Activated CD4-positive, alpha-beta T cell treated with anti-CD3 and anti-CD28 coated beads, Interleukin-2, amount 10 ng/mL, durations not matched to agents 24 days and 14 days (primary cell): Measurements from ENCODE around the gene TMEM44. TPM values are rescaled to one million over a fixed set of nuclear protein-coding genes. Genes with fewer than 3 reads are reported as not detected.

ENCODE experiments used
- DNase-seq: peaks from one replicate; pipeline ENCODE4 v3.0.0; 2022
- H3K27ac Mint-ChIP-seq: one replicate; pipeline ENCODE4 v1.8.0; 2022; ENCODE audit warnings: mild to moderate bottlenecking, mixed read lengths
- H3K27me3 Mint-ChIP-seq: one replicate; pipeline ENCODE4 v1.8.0; 2022; ENCODE audit warnings: mixed read lengths
- H3K36me3 Mint-ChIP-seq: one replicate; pipeline ENCODE4 v1.8.0; 2022; ENCODE audit warnings: low read depth, mild to moderate bottlenecking, mixed read lengths
- H3K4me1 Mint-ChIP-seq: one replicate; pipeline ENCODE4 v1.8.0; 2021; ENCODE audit warnings: mixed read lengths
- H3K4me3 Mint-ChIP-seq: one replicate; pipeline ENCODE4 v1.8.0; 2022; ENCODE audit warnings: mild to moderate bottlenecking, moderate library complexity, mixed read lengths
- H3K9me3 Mint-ChIP-seq: one replicate; pipeline ENCODE4 v1.8.0; 2021; ENCODE audit warnings: mixed read lengths
- intact Hi-C: fragments of 100-400 bp; cut with micrococcal nuclease; formaldehyde crosslinking; loops from one replicate; pipeline ENCODE4 v1.15.1; 2023
- total RNA-seq: library from RNA; stranded (reverse); gene quantifications from 2 replicates; pipeline ENCODE4 v1.2.3, GENCODE V29; 2022

Gene TMEM44
- total RNA-seq, 1 donor from 2014 or later, result 2.4 TPM

DNA sequence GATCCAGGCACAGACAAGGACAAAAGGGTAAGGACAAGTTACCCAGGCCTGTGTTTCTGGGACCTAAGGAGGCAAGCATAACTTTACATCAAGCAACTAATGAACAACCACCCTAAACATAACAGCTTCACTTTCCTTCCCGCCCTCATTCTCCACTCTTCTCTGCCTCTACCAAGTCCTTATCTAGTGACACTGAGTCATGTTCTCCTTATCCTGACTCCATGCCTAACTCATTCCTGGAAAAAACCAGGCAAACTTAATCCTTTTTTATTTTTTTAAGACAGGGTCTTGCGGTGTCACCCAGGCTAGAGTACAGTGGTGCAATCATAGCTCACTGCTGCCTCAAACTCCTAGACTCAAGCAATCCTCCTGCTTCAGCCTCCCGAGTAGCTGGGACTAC, 44.5 kb downstream of the TMEM44 start:
- no peaks in the 10 kb centered on the region for H3K9me3 Mint-ChIP-seq

GRCh38 chr3:194588236-194588635, 45.0 kb downstream of the TMEM44 start:
- DNase-seq, result no peak
- intact Hi-C loops, result no loop called here
- H3K4me1 Mint-ChIP-seq, result peaks cover 29% of the 10 kb centered on the region
- no peaks in the 10 kb centered on the region for H3K9me3 Mint-ChIP-seq
- peaks cover 10% of the 10 kb centered on the region for H3K36me3 Mint-ChIP-seq
- H3K27ac Mint-ChIP-seq, result no peak overlapping the region
- H3K4me3 Mint-ChIP-seq, result no peak overlapping the region
- H3K27me3 Mint-ChIP-seq, result no peaks in the 10 kb centered on the region

More for the DNA sequence above, 44.5 kb downstream of the TMEM44 start:
- Mint-ChIP-seq H3K4me3 (no peak overlapping the region), H3K36me3 (peaks cover 10% of the 10 kb centered on the region), H3K27ac (no peak overlapping the region), H3K4me1 (peaks cover 29% of the 10 kb centered on the region), H3K27me3 (no peaks in the 10 kb centered on the region)
- intact Hi-C loops, result no loop called here
- no peak for DNase-seq

DNA sequence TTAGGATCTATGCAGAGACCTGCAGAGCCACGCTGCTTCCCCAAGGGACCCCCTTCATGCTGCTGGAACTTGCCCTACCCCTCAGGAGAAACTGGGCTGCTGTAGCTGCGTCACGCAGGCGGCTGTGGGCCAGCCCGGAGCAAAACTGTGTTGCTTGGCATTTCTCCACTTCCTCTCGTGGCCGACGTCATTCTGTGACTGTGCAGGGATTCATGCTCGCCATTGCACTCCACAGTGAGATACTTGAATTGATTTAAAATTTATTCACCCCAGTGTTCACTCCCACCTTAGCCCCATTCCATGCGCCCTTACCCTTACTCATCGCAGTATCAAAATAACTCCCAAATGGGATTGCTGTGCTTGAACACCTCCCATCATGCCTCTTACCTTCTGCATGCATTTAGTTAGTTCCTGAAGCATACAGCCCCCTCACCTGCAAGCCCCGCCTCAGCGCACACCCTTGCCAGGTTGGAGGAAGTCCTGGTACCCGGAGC, 45.7 kb downstream of the TMEM44 start:
- peaks cover 10% of the 10 kb centered on the region for H3K36me3 Mint-ChIP-seq
- H3K4me1 Mint-ChIP-seq, result peaks cover 29% of the 10 kb centered on the region
- H3K4me3 Mint-ChIP-seq, result no peak overlapping the region
- no peak overlapping the region for H3K27ac Mint-ChIP-seq
- H3K9me3 Mint-ChIP-seq, result no peaks in the 10 kb centered on the region
- no peak for DNase-seq
- H3K27me3 Mint-ChIP-seq, result no peaks in the 10 kb centered on the region
- intact Hi-C loops, result no loop called here

DNA sequence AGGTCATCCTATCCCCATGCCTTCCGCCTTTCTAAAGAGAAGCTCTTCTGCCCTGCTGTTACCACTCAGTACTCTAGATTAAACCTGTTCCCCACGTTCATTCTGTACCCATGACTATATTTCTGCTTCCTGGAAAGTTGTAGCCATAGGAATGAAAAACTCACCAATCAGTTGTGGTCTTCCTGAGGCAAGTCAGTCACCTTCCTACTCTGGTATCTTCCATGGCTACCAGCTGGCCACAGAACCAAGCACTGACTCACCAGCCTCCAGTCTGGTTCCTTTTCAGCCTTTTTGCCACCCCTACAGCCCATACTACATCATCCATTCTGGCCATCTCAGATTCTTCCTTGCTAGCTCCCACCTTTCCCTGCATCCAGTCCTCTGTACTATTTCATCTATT, 46.4 kb downstream of the TMEM44 start:
- peaks cover 29% of the 10 kb centered on the region for H3K4me1 Mint-ChIP-seq
- peak overlapping the region; percentile 17 for H3K27ac Mint-ChIP-seq
- peaks cover 10% of the 10 kb centered on the region for H3K36me3 Mint-ChIP-seq
- H3K9me3 Mint-ChIP-seq, result no peaks in the 10 kb centered on the region
- intact Hi-C loops, result no loop called here
- DNase-seq, result no peak
- H3K4me3 Mint-ChIP-seq, result no peak overlapping the region
- peaks cover 1% of the 10 kb centered on the region for H3K27me3 Mint-ChIP-seq

DNA sequence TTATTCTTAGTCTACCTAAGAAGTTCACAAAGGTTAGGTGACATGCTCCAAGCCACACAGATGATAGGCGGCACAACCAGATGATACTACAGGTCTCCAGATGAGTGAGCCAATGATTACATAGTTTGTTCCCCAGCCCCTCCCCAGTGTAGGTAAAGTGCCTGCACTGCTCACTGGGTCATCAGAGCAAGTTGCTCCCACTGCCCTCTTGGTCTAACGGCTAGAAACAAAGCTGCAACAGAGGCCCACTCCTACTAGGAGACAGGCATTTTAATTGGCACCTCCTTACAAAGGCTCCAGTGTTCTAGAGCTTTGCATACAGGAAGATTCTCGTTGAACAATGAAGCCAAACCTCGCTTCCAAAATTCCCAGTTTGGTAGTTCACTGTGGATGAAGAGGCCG, 47.3 kb downstream of the TMEM44 start:
- intact Hi-C loops, result loop anchor here (2.0 kb wide), 1 partner anchor 65 kb away; no protein-coding TSS in a partner anchor
- H3K36me3 Mint-ChIP-seq, result peaks cover 10% of the 10 kb centered on the region
- DNase-seq, result no peak
- H3K9me3 Mint-ChIP-seq, result no peaks in the 10 kb centered on the region
- H3K4me3 Mint-ChIP-seq, result peak overlapping the region; percentile 65
- H3K27ac Mint-ChIP-seq, result no peak overlapping the region
- H3K4me1 Mint-ChIP-seq, result peaks cover 29% of the 10 kb centered on the region
- H3K27me3 Mint-ChIP-seq, result peaks cover 1% of the 10 kb centered on the region

DNA sequence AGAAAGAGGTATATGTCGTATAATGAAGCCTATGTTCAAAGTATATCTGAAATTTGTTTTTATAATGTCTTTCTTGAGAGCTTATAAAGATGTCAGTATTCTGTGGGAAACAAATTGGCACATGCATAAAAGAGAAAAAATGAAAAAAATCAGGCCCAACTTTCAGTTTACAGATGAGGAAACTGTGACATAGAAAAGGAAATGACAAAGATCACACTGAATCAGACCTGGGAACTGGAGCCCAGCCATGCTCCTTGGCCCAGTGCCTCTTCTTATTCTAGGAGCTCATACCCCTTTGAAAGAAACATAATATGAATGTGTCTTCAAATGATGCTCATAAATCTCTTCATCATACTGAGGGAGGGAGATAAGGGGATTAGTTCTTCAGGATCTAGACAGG, 48.4 kb downstream of the TMEM44 start:
- Mint-ChIP-seq H3K9me3 (no peaks in the 10 kb centered on the region), H3K27ac (peak overlapping the region; percentile 98), H3K4me1 (peaks cover 29% of the 10 kb centered on the region), H3K36me3 (peaks cover 10% of the 10 kb centered on the region), H3K27me3 (peaks cover 1% of the 10 kb centered on the region), H3K4me3 (peak overlapping the region; percentile 98)
- no peak for DNase-seq
- intact Hi-C loops, result loop anchor here (1.0 to 2.0 kb wide), 2 partner anchors 64 to 98 kb away; partner anchors contain the start of gene ATP13A3

DNA sequence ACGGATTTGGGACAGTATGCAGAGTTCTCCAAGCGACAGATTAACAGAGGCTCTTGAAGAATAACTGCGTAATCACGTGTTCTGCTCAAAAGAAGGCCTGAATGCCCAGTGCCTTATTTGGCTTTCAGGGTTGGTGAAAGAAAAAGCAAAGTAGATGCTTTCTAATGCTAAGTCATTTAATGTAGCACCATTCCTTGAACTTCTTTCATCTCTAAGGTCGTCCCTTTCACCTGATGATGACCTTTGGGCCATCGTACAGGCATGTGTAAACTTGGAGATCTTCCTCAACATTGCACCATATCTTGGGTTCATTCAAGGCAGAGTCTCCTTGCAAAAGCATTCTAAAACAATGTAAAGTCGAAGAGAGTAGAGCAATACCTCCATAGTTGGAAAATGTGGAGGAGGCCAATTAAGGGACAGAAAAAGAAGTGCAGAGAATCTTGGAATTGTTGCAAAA, 48.9 kb downstream of the TMEM44 start:
- peaks cover 1% of the 10 kb centered on the region for H3K27me3 Mint-ChIP-seq
- intact Hi-C loops, result loop anchor here (1.0 to 2.0 kb wide), 2 partner anchors 64 to 97 kb away; partner anchors contain the start of gene ATP13A3
- peaks cover 10% of the 10 kb centered on the region for H3K36me3 Mint-ChIP-seq
- no peaks in the 10 kb centered on the region for H3K9me3 Mint-ChIP-seq
- H3K4me1 Mint-ChIP-seq, result peaks cover 29% of the 10 kb centered on the region
- peak overlapping the region; percentile 98 for H3K4me3 Mint-ChIP-seq
- no peak for DNase-seq
- H3K27ac Mint-ChIP-seq, result peak overlapping the region; percentile 98

GRCh38 chr3:194582196-194582905, 50.9 kb downstream of the TMEM44 start:
- intact Hi-C loops, result no loop called here
- Mint-ChIP-seq H3K9me3 (no peaks in the 10 kb centered on the region), H3K4me3 (peak overlapping the region; percentile 45), H3K4me1 (peaks cover 28% of the 10 kb centered on the region), H3K27me3 (peaks cover 1% of the 10 kb centered on the region), H3K27ac (no peak overlapping the region), H3K36me3 (peaks cover 10% of the 10 kb centered on the region)
- DNase-seq, result no peak

- peaks cover 1% of the 10 kb centered on the region for H3K27me3 Mint-ChIP-seq
- intact Hi-C loops, result no loop called here
- H3K4me1 Mint-ChIP-seq, result peaks cover 9% of the 10 kb centered on the region
- H3K9me3 Mint-ChIP-seq, result no peaks in the 10 kb centered on the region
- no peak for DNase-seq
- H3K27ac Mint-ChIP-seq, result no peak overlapping the region
- peaks cover 3% of the 10 kb centered on the region for H3K36me3 Mint-ChIP-seq
- H3K4me3 Mint-ChIP-seq, result no peak overlapping the region
Measured at GRCh38 chr3:194579091-194579606, 54.1 kb downstream of the TMEM44 start.

DNA sequence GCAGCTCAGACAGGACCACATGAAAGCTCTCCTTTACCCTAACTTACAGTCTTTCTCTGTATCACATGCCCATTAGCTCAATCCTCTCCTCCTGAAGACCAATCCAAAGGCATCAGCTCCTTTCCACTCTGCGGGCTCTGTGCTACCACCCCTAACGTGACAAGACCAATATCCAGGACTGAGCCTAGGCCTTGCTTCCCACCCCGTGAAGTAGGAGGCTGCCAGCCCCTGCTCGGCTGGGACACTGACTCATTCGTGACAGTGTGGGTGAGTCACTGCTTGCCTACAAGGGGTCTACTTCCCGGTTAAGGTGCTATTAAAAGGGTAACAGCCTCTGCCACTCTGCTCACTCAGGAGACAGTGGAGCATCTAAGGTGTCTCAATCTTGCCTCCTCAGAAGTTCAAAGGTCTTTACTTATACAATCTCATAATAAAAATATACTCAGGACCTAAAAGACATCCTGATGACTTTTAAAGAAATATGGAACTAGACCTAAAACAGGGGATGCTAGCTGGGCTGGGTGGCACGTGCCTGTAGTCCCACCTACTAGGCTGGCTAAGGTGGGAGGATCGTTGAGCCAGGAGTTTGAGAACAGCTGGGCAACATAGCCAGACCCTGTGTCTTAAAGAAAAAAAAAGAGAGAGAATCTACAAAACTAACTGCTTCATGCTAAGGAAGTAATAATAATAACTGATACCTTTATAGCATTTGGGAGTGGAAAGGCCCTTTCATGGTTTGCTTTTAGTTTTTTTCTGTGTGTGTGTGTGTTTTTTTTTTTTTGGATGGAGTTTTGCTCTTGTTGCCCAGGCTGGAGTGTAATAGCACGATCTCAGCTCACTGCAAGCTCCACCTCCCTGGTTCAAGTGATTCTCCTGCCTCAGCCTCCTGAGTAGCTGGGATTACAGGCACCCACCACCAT, 55.0 kb downstream of the TMEM44 start:
- no peak for DNase-seq
- intact Hi-C loops, result no loop called here
- Mint-ChIP-seq H3K4me1 (peaks cover 11% of the 10 kb centered on the region), H3K36me3 (no peaks in the 10 kb centered on the region), H3K9me3 (no peaks in the 10 kb centered on the region), H3K4me3 (no peak overlapping the region), H3K27ac (no peak overlapping the region), H3K27me3 (peaks cover 7% of the 10 kb centered on the region)

GRCh38 chr3:194575484-194576210, 57.6 kb downstream of the TMEM44 start:
- DNase-seq, result no peak
- intact Hi-C loops, result no loop called here
- Mint-ChIP-seq H3K27ac (no peak overlapping the region), H3K4me3 (no peak overlapping the region), H3K9me3 (no peaks in the 10 kb centered on the region), H3K27me3 (peaks cover 26% of the 10 kb centered on the region), H3K4me1 (peaks cover 18% of the 10 kb centered on the region), H3K36me3 (no peaks in the 10 kb centered on the region)

DNA sequence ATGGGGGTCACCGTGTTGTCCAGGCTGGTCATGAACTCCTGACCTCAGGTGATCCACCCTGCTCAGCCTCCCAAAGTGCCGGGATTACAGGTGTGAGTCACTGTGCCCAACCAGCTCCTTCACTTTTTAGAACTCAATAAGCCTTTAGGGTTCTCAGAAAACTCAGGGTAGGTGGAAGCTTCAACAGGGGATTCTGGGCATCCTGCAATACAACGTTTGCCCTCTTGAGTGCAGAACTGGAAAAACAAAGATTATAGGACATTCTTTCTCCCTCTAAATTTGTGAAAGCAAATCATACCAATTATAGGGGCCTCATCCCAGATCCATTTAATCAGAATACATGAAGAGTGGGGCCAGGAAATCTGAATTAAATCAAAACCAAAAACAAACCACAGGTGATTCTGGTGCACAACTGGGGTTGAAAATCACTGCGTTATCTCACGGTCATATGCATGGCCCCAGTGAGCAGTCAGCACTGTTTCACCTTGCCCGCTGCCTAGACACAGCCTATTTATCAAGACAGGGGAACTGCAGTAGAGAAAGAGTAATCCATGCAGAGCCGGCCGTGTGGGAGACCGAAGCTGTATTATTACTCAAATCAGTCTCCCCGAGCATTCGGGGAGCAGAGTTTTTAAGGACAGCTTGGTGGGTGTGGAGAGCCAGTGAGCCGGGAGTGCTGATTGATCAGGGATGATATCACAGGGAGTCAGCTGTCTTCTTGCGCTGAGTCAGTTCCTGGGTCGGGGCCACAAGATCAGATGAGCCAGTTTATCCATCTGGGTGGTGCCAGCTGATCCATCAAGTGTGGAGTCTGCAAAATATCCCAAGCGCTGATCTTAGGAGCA, 58.4 kb downstream of the TMEM44 start:
- H3K9me3 Mint-ChIP-seq, result no peaks in the 10 kb centered on the region
- no peaks in the 10 kb centered on the region for H3K36me3 Mint-ChIP-seq

More for the DNA sequence above, 58.4 kb downstream of the TMEM44 start:
- intact Hi-C loops, result no loop called here
- Mint-ChIP-seq H3K27me3 (peaks cover 26% of the 10 kb centered on the region), H3K4me1 (peaks cover 18% of the 10 kb centered on the region), H3K4me3 (no peak overlapping the region), H3K27ac (no peak overlapping the region)
- no peak for DNase-seq
